ENCODE data around the gene CAPN8.

CAPN8 gene

DNA sequence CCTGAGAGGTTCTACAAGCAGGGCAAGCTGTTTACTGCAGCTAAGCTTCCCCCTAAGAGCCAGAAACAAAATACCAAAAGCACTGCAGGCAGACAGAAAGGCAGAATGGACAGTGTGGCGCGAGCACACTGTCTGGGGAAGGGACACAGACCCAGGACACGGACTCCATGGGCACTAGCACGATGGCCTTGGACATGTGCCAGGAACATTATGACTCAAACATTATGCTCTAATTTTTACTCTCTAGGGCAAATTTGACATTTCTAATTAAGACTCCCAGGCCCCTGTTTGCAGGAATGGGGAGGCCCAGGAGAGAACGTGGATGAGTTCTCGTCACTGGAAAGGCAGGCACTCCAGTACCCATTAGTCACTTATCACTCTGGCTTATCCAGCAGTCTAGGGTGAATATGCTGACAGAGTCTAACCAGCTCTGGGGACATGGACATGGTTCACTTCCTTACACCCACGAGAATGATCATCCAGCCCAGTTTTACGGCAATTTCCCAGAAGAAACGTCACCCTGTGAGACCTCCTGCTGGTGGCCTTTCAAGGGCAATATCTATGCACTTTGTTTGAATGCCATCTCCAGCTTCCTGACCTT, 45.1 kb downstream of the CAPN8 start:
- in situ Hi-C loops (cut with HindIII; ENCODE audit: low sequenced_read_pairs): no loop called here

DNA sequence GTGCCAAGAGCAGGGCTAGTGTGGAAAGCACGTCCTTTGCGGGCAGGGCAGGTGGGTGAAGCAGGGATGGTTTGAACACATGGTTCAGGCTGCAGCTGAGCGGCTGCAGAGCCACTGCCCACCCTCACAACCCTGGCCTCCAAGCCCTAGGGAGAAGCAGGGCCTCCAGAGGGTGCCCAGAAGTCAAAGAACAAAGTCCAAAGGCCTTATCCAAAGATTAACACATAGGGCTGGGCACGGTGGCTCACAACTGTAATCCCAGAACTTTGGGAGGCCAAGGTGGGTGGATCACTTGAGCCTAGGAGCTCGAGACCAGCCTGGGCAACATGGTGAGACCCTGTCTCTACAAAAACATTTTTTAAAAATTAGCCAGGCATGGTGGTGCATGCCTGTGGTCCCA, 46.8 kb downstream of the CAPN8 start:
- in situ Hi-C loops (cut with HindIII; ENCODE audit: low sequenced_read_pairs): no loop called here

DNA sequence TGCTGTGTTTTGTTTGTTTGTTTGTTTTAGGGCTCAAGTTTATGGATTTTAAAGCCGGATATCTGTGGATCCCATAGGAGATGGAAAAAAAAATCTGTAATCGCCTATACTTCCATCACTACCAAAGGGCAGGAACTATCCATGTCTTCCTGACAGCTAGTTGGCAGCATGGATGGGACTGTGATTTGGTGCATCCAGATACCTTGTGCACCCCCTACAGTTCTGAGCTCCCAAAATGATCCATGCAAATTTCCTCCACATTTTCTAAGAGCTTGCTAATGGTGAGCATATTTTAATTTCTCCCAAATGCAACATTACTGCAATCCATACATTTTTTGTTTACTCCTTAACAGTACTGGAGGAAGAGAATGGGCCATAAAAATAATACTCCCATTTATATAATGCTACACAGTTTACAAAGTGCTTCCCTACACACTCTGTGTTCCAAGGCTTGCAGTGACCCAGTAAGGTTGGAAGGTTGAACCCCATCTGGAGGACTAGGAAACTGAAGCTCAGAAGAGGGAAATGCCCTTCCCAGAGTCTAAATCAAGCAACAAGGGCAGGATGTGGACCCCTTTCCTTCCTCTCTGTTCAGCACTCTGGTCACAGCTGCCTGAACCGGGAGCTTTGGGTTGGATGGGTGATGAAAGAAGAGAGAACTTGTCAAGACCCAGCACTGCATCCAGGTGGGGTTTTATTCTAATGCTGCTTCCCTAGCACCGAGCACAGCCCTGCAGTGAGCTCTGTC, 48.0 kb downstream of the CAPN8 start:
- in situ Hi-C loops (cut with HindIII; ENCODE audit: low sequenced_read_pairs): no loop called here

DNA sequence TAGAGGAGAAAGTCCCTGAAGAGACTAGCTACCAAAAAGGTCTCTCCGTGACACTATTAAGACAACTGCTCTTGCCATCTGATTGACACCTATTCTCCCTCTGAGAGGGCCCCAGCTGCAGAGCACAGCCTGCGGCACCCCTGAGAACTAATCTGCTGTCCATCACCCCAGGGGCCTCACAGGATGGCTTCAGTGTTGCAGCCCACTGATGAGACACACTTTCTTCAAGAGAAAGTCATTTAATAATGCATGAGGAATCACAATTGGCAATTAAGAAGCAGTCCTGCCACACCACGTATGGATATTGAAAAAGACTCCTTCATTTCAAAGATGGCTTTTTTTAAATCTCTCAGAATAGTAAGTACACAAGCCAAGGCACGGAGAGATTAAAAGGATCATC, 48.9 kb downstream of the CAPN8 start:
- in situ Hi-C loops (cut with HindIII; ENCODE audit: low sequenced_read_pairs): no loop called here

DNA sequence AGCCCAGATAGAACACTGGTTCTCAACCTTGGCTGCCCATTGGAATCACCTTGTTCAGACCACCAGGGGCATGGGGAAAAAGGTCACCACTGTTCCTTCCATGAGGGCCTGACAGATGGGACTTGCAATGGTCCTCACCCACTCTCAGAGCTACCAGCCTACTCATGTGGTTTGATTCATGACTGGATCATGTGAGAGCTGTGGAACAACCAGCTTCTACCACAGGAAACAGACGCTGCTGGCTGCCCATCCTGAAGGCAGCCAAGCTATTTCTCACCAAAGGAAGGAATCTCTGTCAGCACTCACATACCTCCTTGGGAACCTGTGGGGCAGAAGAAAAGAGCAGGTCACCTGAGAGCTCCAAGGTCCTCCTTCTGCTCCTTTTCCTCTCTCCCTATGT, 53.6 kb downstream of the CAPN8 start:
- in situ Hi-C loops (cut with HindIII; ENCODE audit: low sequenced_read_pairs): no loop called here

DNA sequence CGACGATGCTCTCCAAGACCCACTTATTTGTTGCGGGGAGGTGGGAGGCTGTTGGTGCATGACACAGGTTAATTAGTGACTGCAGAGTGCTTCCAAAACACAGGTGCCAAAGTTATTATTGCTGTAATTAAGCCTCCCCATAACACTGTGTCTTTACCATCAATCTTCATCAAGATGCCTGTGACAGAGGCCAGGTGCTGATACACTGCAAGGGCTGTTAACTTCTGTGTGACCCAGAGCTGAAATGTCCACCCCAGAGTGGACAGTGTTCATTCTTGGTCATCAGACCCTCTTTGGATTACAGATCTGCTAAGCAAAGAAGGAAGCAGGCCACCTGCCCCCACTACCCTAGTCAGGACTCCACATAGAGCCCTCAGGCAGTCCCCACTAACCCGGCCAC, 55.5 kb downstream of the CAPN8 start:
- in situ Hi-C loops (cut with HindIII; ENCODE audit: low sequenced_read_pairs): no loop called here

DNA sequence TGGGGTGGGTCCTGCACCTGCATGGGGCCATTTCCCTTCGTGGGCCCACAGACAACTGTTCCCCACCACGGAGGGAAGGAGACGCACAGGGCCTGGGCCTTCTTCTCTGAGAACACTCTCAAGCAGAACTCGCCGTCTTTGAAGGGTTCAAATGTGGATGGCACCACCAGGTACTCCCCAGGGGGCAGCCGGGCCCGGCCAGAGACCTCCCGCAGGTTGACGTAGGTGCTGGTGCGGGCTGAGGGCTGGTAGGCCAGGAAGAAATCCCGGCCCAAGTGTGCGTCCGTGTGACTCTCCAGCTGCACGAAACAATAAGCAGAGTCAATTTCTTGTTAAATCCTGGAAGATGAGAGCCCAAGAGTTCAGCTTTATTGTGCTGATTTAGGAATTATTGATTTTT, 56.4 kb downstream of the CAPN8 start:
- in situ Hi-C loops (cut with HindIII; ENCODE audit: low sequenced_read_pairs): no loop called here

DNA sequence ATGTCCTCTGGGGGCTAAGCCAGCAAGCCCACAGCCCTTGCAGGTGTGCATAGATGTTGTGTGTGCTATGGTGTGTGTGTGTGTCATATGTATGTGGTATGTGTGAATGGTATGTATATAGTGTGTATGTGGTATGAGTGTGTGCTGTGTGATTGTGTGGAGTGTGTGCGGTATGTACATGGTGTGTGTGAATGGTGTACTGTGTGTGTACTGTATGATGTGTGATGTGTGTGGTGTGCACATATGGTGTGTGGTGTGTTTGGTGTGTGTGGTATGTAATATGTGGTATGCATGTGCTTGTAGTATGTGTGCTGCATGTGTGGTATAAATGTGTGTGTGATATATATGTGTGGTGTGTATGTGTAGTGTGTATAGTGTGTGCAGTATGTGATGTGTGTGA, 107.0 kb downstream of the CAPN8 start:
- in situ Hi-C loops (cut with HindIII; ENCODE audit: low sequenced_read_pairs): no loop called here

DNA sequence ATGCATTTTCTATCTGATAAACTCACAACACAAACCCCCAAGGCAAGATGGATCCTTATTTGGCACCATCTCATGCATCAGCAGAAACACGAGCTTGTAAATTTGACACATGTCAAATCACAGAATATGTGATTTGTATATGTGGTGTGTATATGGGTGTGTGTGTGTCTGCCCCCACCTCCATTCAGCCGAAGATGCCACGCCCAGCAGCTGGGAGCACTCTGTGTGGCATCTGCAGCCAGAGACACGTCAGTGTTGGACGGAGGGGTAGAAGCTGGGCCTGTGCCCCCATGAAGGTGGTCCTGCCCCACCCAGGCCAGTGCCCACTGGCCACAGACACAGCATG, 108.4 kb downstream of the CAPN8 start:
- in situ Hi-C loops (cut with HindIII; ENCODE audit: low sequenced_read_pairs): no loop called here

DNA sequence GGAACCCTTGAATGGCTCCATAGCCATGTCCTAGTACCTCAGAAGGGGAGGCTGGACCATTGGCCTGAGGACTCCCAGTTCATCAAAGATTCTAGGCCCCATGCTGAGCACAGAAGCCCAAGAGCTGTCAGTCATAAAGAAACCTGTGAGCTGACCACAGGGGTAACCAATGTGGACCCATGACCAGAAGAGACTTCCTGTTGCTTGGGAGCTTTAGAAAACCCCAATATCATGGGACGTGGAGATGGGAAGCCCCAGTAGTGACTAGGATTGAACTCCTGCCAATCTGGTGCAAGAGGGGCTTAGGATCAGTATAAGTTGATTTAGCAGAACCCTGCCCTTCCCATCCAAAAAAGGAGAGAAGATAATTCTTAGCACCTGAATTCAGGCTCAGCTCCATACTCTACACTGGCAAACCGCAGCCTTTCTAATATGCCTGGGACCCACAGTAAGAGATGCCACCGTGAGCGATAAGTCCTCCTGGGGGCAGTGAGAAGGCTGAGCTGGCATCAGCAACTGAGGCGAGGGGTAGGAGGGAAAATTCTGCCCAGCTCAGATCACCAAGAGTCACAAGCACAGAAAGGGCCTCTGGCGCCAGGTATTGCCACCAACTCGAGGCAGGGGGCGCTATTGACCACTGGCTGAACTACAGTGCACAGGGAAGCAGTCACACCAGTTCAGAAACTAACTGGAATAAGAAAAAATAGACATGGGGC, 108.9 kb downstream of the CAPN8 start:
- in situ Hi-C loops (cut with HindIII; ENCODE audit: low sequenced_read_pairs): no loop called here

DNA sequence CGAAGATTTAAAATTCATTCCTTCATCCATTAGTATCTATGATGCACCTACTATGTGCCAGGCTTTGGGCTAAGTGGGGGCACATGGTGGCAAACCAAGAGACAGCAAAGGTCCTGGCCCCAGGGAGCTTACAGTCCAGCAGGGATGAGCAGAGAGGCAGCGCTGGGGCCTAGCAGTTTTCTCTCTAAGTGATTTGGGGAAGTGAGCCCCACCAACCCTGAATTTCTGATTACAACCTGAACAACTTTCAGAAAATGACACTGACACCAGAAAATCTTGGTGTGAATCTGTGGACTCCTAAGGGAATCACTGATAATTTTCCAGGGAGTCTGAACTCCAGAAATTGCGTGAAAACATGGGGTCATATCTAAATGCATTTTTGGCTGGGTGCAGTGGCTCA, 111.5 kb downstream of the CAPN8 start:
- in situ Hi-C loops (cut with HindIII; ENCODE audit: low sequenced_read_pairs): no loop called here

DNA sequence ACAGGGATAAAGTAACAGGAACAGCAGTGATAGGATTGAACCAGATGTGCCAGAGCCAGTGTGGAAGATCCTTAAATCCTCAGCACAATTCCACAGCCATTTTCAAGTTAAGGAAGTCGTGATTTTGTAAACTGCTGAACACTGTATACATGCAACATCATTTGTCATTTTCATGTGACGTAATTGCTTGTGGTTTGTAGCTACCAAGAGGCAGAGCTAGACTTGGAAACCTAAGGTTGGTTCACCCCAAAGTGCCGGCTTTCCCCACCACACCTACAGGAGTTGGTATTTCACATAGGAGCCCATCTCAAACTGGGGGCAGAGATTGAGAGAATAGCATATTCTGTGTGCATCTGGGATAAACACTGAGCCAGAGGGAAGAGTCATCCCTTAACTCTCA, 113.9 kb downstream of the CAPN8 start:
- in situ Hi-C loops (cut with HindIII; ENCODE audit: low sequenced_read_pairs): no loop called here

DNA sequence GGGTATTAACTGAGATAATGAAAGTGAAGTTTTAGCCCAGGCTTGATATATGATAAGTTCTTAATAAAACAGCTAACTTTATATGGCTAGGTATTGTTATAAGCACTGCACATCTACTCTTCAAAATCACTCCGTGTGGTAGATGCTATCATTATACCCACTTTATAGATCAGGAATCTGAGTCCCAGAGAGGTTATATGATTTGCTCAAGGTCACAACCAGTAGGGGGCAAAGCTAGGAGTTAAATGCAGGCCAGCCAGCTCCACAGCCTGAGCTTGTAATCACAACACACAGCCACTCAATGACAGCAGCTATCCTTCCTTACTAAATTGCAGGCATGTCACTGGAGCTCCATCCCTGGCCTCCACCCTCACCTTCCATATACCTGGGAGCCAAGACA, 115.8 kb downstream of the CAPN8 start:
- in situ Hi-C loops (cut with HindIII; ENCODE audit: low sequenced_read_pairs): no loop called here

DNA sequence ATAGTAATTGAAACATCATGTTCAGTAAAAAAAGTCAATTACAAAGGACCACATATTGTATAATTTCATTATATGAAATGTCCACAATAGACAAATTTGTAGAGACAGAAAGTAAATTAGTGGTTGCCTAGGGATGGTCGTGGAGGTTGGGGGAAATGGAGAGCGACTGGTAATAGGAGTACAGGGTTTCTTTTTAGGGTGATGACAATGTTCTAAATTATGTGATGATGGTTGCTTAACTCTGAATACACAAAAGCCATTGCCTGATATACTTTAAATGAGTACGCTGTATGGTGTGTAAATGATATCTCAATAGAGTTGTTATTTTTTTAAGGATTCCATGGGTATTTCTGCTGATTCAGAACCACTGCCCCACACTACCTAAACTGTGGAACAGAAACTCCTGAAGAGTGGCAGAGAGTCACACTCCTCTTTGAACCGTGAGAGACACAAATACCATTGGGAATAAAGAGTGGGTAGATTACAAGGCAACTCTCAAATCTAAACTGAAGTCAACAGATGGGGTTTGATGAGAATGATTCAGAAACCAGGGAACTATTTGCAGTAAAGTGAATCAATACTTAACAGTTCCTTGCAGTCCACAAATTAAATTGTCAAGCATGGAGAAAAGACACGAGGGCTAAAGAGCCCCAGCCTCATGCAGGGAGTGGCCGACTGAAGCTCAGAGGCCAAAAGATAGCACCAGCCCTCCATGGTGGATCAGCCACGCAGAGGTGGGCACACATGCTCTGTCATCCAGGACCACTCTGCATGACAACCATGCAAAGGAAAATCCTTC, 118.0 kb downstream of the CAPN8 start:
- in situ Hi-C loops (cut with HindIII; ENCODE audit: low sequenced_read_pairs): no loop called here

DNA sequence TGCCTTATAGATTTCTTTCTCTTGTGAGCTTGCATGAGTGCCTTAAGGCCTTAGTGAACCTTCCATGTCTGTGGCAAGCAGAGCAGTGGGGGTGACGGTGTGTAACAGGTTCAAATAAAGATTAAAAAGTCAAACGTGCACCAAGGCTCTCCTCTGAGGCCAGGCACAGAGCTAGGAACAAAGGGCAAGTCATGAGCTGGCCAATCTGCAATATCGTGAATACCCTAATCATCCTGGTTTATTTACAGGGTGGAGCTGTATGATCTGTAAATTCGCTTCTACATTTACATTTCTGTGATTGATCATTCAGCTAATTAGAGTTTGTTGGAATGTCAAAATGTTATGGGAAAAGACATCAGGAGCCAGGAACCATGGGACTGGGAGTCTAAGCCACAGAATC, 120.2 kb downstream of the CAPN8 start:
- in situ Hi-C loops (cut with HindIII; ENCODE audit: low sequenced_read_pairs): no loop called here

DNA sequence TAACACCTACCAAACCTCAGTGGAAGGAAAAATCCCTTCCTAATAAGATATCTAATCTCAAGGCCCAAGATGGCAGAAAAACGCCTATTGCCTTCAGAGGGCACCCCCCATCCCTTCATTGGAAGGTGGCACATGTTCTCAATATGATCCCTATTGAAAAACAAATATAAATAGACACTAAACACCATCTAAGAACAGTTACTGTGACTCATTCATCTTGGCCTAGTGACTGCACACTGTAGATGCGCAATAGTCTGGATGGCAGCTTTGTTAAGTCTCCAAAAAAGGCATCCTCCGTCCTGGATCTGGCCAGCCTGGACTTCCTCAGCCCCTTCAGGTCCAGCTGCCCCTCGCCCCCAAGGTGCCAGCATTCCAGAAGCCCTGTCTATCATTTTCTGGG, 121.9 kb downstream of the CAPN8 start:
- in situ Hi-C loops (cut with HindIII; ENCODE audit: low sequenced_read_pairs): no loop called here

DNA sequence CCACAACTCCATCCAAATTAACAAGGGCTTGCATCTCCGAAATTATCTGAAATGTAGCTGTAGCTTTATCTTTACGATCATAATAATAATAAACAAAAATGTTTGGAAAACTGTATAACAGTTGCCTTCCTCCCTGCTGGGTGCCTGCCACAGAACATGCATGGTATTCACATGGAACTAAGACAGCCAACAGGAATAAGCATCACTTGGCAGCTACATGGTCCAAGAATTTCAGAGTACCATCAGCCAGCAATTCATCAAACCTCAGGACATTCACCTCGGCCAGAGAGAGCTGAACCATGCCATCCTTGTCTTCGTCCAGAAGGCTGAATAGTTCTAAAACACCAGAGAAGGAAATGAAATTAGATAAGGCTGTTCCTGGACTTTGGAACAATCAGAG, 122.7 kb downstream of the CAPN8 start:
- in situ Hi-C loops (cut with HindIII; ENCODE audit: low sequenced_read_pairs): no loop called here

DNA sequence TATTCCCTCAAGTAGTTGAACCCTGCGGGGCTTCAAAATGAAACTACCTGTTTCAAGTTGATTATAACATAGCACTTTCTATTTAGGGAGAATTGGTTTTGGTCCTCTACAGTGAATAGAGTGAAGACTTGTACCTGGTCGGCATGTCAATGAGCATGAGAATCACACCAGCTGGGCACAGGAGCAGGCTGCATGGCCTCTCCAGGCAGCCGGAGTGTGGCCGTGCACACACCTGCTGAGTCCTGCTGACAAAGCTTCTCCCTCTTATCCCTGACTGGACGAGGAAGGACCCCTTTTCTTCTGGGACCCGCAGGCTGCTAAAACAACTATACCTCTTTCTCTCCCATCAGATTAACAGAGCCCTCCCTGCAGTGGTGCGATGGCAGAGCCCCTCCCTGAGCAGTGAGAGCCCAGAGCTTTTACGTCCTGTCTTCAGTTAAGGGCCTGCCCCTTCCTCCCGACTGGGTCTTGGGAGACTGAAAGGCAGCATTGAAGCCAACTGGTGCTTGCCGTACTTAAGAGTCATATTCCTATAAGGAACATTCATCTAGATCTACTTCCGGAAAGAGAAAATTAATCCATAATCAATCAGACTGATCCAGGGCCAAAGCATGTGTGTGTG, 124.9 kb downstream of the CAPN8 start:
- in situ Hi-C loops (cut with HindIII; ENCODE audit: low sequenced_read_pairs): no loop called here

DNA sequence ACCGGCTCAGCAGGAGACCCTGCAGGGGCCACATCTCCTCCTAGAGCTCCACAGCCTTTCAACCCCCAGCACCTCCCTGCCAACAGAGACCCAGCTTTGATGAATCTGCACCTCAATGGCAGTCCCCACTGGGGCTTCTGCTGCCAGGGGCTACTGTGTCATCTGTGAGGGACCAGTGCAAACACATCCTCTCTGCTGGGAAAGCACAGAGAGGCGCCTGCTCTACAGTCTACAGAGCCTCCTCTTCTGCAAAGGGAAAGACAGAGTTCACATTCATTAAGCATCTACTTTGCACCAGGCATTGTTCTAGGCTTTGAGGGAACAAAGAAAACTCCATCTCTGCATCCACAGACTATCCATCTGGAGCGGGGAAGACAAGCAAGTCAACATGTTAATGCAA, 125.8 kb downstream of the CAPN8 start:
- in situ Hi-C loops (cut with HindIII; ENCODE audit: low sequenced_read_pairs): no loop called here

DNA sequence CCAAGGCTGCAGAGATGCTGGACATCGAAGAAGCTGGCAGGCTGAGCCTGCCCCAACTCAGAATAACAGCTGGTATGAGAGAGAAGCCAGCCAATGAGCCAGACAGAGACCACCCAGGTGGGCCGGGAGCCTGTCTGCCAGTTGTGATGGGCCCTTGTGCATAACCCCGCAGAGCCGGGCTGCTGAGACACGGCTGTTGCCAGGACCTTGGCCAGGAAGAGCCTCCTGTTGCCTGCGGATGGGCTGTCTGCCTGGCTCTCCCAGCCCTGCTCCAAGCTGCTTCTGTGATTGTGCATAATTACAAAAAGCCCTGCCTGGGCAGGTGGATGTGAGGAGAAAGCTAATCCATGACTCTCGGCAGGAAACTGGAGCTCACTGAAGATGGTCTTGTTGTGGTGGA, 126.5 kb downstream of the CAPN8 start:
- in situ Hi-C loops (cut with HindIII; ENCODE audit: low sequenced_read_pairs): no loop called here

DNA sequence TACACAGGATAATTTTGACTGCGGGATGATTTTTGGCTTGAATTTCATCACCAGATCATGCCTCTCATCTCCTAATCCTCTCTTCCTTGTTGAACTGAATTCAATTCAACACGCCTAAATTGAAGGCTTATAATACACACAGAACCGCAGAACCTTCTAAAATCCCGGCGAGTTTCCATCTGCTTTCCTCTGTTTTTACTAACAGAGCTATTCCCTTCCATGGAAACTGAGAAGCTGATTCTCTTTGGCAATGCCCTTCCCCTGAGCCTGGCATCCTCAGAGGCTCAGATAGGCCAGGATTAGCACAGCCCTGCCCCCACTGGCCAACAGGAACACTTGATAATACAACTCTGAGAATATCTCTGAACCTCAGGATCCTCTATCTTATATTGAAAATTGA, 130.2 kb downstream of the CAPN8 start:
- in situ Hi-C loops (cut with HindIII; ENCODE audit: low sequenced_read_pairs): no loop called here
